Rectal smooth muscle tissue (tissue), 1 donor: ENCODE data around the gene SSX4B.
"Not testable (repeated sequence)": the region's sequence is repeated elsewhere in the genome, so short reads cannot be mapped to it uniquely, and the experiment has no call there.

Experiments used
- H3K27ac ChIP-seq: one replicate; pipeline ENCODE4 v1.7.0; 2013; ENCODE audit warnings: low read depth, low read length, inconsistent platforms
- H3K27me3 ChIP-seq: one replicate; pipeline ENCODE4 v1.7.0; 2013; ENCODE audit warnings: low read length; ENCODE audit not compliant: control insufficient read depth, insufficient read depth
- H3K36me3 ChIP-seq: one replicate; pipeline ENCODE4 v1.7.0; 2013; ENCODE audit warnings: low read length; ENCODE audit not compliant: control insufficient read depth, insufficient read depth
- H3K4me1 ChIP-seq: one replicate; pipeline ENCODE4 v1.7.0; 2013; ENCODE audit warnings: low read length; ENCODE audit not compliant: control insufficient read depth, insufficient read depth
- H3K4me3 ChIP-seq: one replicate; pipeline ENCODE4 v1.7.0; 2013; ENCODE audit warnings: low read length
- H3K9ac ChIP-seq: one replicate; pipeline ENCODE4 v1.7.0; 2013; ENCODE audit warnings: low read length

SSX4B gene, protein sequence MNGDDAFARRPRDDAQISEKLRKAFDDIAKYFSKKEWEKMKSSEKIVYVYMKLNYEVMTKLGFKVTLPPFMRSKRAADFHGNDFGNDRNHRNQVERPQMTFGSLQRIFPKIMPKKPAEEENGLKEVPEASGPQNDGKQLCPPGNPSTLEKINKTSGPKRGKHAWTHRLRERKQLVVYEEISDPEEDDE

DNA sequence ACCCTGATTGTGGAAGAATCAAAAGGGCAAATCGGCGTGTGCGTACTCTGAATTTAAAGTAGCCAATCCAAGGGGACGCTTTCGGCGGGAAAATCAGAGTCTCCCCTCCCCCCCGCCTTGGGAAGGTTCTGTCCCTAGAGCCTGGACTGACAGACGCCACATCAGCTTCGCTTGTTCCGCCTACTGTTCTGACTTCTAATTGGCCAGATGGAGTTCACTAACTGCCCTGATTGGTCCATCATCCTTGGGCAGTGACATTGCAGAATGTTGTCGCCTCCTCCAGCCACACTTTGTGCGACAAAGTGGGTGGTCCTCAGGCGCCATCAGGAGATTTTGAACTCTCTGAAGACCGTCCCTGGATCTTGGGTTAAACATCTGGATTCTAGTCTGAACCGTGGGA, at the start of gene SSX4B:
Gene SSX4B (minus strand): TSS at position 101 of the 400 bp plus-strand sequence. CDS start 588 bp downstream, outside the sequence.
- H3K4me1 ChIP-seq, H3K27me3 ChIP-seq, H3K36me3 ChIP-seq, H3K27ac ChIP-seq, H3K4me3 ChIP-seq, H3K9ac ChIP-seq: not testable (repeated sequence)

GRCh38 chrX:48460606-48461005, 48.8 kb upstream of the SSX4B start:
- no peak overlapping the region for H3K9ac ChIP-seq
- no peaks in the 10 kb centered on the region for H3K36me3 ChIP-seq
- H3K4me1 ChIP-seq: no peaks in the 10 kb centered on the region
- H3K4me3 ChIP-seq: no peak overlapping the region
- no peaks in the 10 kb centered on the region for H3K27me3 ChIP-seq
- H3K27ac ChIP-seq: no peak overlapping the region

DNA sequence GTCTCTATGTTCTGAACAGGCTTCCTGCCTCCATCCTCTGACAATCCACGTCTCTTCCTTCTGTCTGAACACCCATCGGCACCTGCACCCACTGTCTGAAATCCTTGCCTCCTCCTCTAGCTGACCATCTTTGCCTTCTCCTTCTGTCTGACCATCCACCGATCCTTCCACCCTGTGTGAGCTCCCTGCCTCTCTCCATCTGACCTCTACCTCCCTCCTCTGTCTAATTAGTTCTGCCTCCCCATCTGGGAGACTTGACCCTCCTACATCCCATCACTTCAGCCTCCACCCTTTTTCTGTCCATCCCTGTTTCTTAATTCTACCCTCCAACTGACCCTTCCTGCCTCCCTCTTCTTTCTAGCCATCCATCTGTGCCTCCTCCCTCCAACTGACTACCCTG, 48.3 kb upstream of the SSX4B start:
- Histone ChIP-seq H3K36me3 (no peaks in the 10 kb centered on the region), H3K4me3 (no peak overlapping the region), H3K4me1 (no peaks in the 10 kb centered on the region), H3K27me3 (no peaks in the 10 kb centered on the region), H3K27ac (no peak overlapping the region), H3K9ac (no peak overlapping the region)

GRCh38 chrX:48459483-48459882, 47.7 kb upstream of the SSX4B start:
- Histone ChIP-seq H3K36me3 (no peaks in the 10 kb centered on the region), H3K27me3 (no peaks in the 10 kb centered on the region), H3K27ac (no peak overlapping the region), H3K4me1 (no peaks in the 10 kb centered on the region), H3K9ac (no peak overlapping the region), H3K4me3 (no peak overlapping the region)

DNA sequence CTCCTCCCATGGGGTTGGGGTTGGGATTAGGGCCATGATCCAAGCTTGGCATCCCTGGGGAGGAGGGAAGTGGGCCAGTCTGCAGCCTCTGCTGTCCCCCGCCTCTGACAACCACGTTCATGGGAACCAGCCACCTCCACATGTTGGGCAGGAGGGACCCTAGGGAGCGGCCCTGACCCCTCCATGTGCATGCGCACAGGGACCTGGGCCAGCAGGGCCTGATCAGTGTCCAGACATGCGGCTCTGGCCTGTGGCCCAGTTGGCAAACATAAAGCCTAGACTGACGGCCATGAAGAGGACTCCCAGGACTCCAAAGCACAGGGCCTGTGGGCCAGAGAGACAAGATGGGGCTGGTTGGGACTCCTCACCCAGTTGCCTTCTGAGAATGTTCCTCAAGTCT, 47.0 kb upstream of the SSX4B start:
- Histone ChIP-seq H3K27me3 (no peaks in the 10 kb centered on the region), H3K4me1 (no peaks in the 10 kb centered on the region), H3K36me3 (no peaks in the 10 kb centered on the region), H3K4me3 (no peak overlapping the region), H3K9ac (no peak overlapping the region), H3K27ac (no peak overlapping the region)

DNA sequence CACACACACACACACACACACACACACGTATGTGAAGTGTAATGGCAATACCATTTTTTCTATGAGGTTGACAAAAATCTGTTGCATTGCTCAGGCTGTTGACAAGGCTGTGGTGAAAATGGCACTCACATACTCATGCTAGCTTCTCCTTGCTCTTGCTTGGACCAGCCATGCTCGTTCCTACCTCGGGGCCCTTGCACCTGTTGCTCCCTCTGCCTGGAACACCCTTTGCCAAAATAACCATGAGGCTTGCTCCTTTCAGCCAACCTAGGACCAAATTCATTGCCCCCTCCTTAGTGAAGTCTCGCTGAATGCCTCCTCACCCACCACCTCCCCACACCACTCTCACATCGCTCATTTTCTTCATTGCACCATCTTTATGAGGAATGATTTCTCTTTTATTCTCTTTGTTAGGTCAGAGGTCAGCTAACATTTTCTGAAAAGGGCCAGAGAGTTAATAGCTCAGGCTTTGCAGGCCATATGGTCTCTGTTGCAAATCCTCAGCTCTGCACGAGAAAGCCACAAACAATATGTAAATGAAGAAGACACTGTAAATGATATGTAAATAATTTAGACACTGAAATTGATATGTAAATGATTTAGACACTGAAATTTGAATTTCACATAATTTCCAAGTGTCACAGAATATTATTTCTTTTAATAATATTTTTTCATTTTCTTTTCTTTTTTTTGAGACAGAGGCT, 45.0 kb upstream of the SSX4B start:
- Histone ChIP-seq H3K4me3 (no peak overlapping the region), H3K9ac (no peak overlapping the region), H3K27me3 (no peaks in the 10 kb centered on the region), H3K36me3 (no peaks in the 10 kb centered on the region), H3K4me1 (no peaks in the 10 kb centered on the region), H3K27ac (no peak overlapping the region)

- Histone ChIP-seq H3K36me3 (no peaks in the 10 kb centered on the region), H3K4me3 (no peak overlapping the region), H3K27ac (no peak overlapping the region), H3K4me1 (no peaks in the 10 kb centered on the region), H3K27me3 (no peaks in the 10 kb centered on the region), H3K9ac (no peak overlapping the region)
Observed at GRCh38 chrX:48451708-48452107, 39.9 kb upstream of the SSX4B start.

GRCh38 chrX:48450076-48450475, 38.3 kb upstream of the SSX4B start:
- H3K9ac ChIP-seq: no peak overlapping the region
- no peak overlapping the region for H3K4me3 ChIP-seq
- H3K36me3 ChIP-seq: no peaks in the 10 kb centered on the region
- no peak overlapping the region for H3K27ac ChIP-seq
- no peaks in the 10 kb centered on the region for H3K4me1 ChIP-seq
- H3K27me3 ChIP-seq: no peaks in the 10 kb centered on the region

GRCh38 chrX:48447201-48447600, 35.4 kb upstream of the SSX4B start:
- H3K9ac ChIP-seq, H3K4me1 ChIP-seq, H3K4me3 ChIP-seq, H3K36me3 ChIP-seq, H3K27me3 ChIP-seq, H3K27ac ChIP-seq: not testable (repeated sequence)

GRCh38 chrX:48433713-48434112, 22.0 kb upstream of the SSX4B start:
- not testable (repeated sequence) for H3K36me3 ChIP-seq, H3K4me3 ChIP-seq, H3K9ac ChIP-seq, H3K27me3 ChIP-seq, H3K4me1 ChIP-seq, H3K27ac ChIP-seq

GRCh38 chrX:48430166-48430565, 18.4 kb upstream of the SSX4B start:
- H3K36me3 ChIP-seq, H3K4me3 ChIP-seq, H3K27ac ChIP-seq, H3K9ac ChIP-seq, H3K4me1 ChIP-seq, H3K27me3 ChIP-seq: not testable (repeated sequence)

DNA sequence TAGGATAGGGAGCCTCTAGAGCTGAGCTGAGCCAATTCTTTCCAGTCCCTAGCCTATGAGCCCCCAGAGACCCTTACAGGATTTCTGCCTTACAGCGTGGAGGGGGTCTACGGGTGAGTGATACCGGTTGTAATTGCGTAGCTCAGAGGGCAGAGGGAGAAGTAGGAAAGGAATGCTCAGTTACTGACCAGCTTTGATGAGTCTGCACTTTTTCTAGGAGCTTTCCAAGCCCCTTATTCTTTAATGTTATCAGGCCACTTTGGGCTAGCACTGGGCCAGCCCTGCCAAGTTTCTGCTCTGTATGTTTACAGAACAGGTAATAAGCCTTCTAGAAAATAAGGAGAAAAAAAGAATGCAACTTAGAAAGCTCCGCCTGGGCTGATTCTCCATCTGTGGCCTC, 17.8 kb upstream of the SSX4B start:
- H3K36me3 ChIP-seq, H3K9ac ChIP-seq, H3K4me1 ChIP-seq, H3K4me3 ChIP-seq, H3K27ac ChIP-seq, H3K27me3 ChIP-seq: not testable (repeated sequence)

- not testable (repeated sequence) for H3K27ac ChIP-seq, H3K27me3 ChIP-seq, H3K4me3 ChIP-seq, H3K4me1 ChIP-seq, H3K36me3 ChIP-seq, H3K9ac ChIP-seq
Observed at GRCh38 chrX:48427027-48427716, 15.4 kb upstream of the SSX4B start.
